ENCODE measurements around the gene ATF7IP2. TPM values are rescaled to one million over a fixed set of nuclear protein-coding genes. Genes with fewer than 3 reads are reported as not detected.
"Not testable (repeated sequence)": the region's sequence is repeated elsewhere in the genome, so short reads cannot be mapped to it uniquely, and the experiment has no call there.

ATF7IP2 gene
- total RNA-seq, 4 donors from 2014 or later: 2.4 to 4.8 (median 4.4) TPM

DNA sequence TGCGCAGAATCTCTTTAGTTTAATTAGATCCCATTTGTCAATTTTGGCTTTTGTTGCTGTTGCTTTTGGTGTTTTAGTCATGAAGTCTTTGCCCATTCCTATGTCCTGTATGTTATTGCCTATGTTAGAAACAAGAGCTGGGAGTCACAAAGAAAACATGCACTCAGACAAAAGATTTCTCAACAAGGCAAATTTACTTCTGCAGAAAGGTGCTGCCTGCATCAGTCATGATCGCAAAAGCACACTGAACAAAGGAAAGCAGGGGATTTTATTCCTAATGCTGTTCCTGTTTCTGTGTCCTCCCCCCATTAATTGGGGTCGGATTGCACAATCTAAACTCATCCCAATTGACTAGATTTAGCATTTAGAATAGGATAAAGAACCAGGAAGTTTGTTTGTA lies 55.9 kb downstream of the ATF7IP2 start:
- Histone ChIP-seq H3K9me3 (peaks cover 0 to 65% (median 5%) of the 10 kb centered on the region in 4 donors), H3K27ac (no peak overlapping the region), H3K4me3 (no peak overlapping the region), H3K27me3 (no peaks in the 10 kb centered on the region), H3K36me3 (peaks cover 0 to 70% (median 0%) of the 10 kb centered on the region in 3 donors), H3K4me1 (no peaks in the 10 kb centered on the region)
- TF ChIP-seq POLR2A (IDR thresholded peaks at IDR 0.05) (no peak), EP300 (IDR thresholded peaks at IDR 0.05) (no peak)
- TF ChIP-seq, protein P1, sequence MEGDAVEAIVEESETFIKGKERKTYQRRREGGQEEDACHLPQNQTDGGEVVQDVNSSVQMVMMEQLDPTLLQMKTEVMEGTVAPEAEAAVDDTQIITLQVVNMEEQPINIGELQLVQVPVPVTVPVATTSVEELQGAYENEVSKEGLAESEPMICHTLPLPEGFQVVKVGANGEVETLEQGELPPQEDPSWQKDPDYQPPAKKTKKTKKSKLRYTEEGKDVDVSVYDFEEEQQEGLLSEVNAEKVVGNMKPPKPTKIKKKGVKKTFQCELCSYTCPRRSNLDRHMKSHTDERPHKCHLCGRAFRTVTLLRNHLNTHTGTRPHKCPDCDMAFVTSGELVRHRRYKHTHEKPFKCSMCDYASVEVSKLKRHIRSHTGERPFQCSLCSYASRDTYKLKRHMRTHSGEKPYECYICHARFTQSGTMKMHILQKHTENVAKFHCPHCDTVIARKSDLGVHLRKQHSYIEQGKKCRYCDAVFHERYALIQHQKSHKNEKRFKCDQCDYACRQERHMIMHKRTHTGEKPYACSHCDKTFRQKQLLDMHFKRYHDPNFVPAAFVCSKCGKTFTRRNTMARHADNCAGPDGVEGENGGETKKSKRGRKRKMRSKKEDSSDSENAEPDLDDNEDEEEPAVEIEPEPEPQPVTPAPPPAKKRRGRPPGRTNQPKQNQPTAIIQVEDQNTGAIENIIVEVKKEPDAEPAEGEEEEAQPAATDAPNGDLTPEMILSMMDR (IDR thresholded peaks at IDR 0.05): no peak
- WGBS, 2 donors: 92% methylated on average over 3 of the region's 3 CpGs
- DNase-seq (ENCODE audit: low spot score in 2 of 2): no peak

DNA sequence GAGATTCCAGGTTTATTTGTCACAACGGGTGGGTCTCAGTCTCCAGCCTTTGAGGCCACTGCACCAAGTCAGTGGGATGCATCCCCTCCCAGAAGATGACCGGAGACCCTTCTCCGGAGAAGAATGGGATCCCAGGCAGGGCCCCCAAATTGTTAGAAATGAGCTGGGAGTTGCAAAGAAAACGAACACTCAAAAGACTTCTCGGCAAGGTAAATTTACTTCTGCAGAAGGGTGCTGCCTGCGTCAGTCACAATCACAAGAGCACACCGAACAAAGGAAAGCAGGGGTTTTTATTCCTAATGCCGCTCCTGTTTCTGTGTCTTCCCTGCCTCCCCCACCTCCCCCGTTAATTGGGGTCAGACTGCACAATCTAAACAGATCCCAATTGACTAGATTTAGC lies 61.4 kb downstream of the ATF7IP2 start:
- H3K27ac ChIP-seq: no peak overlapping the region
- no peak overlapping the region for H3K4me3 ChIP-seq
- no peak for DNase-seq (ENCODE audit: low spot score in 2 of 2)
- no peaks in the 10 kb centered on the region for H3K4me1 ChIP-seq
- TF ChIP-seq POLR2A (IDR thresholded peaks at IDR 0.05) (no peak), EP300 (IDR thresholded peaks at IDR 0.05) (no peak)
- TF ChIP-seq, protein P1 (IDR thresholded peaks at IDR 0.05): no peak
- no peaks in the 10 kb centered on the region for H3K27me3 ChIP-seq
- peaks cover 0 to 86% (median 23%) of the 10 kb centered on the region in 4 donors for H3K9me3 ChIP-seq
- H3K36me3 ChIP-seq: peaks cover 0 to 87% (median 4%) of the 10 kb centered on the region in 3 donors
- 96 to 98% methylated on average over 9 of the region's 9 CpGs for WGBS, 2 donors

DNA sequence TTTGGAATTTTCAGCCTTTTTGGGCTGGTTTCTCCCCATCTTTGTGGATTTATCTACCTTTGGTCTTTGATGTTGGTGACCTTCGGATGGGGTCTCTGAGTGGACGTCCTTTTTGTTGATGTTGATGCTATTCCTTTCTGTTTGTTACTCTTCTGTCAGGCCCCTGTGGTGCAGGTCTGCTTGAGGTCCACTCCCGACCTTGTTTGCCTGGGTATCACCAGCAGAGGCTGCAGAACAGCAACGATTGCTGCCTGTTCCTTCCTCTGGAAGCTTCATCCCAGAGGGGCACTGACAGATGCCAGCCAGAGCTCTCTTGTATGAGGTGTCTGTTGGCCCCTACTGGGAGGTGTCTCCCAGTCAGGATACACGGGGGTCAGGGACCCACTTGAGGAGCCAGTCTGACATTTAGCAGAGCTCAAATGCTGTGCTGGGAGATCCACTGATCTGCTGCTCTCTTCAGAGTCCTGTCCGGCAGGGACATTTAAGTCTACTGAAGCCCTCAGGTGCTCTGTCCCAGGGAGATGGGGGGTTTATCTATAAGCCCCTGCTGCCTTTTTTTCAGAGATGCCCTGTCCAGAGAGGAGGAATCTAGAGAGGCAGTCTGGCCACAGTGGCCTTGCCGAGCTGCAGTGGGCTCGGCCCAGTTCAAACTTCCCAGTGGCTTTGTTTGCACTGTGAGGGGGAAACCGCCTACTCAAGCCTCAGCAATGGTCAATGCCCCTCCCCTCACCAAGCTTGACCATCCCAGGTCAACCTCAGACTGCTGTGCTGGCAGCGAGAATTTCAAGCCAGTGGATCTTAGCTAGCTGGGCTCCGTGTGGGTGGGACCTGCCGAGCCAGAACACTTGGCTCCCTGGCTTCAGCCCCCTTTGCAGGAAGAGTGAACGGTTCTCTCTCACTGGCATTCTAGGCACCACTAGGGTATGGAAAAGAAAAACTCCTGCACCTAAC lies 66.6 kb downstream of the ATF7IP2 start:
- Histone ChIP-seq H3K36me3 (peaks cover 0 to 87% (median 4%) of the 10 kb centered on the region in 3 donors), H3K9me3 (peaks cover 0 to 34% (median 17%) of the 10 kb centered on the region in 4 donors)
- not testable (repeated sequence) for H3K27ac ChIP-seq; DNase-seq (ENCODE audit: low spot score in 2 of 2); H3K4me3 ChIP-seq; H3K27me3 ChIP-seq; H3K4me1 ChIP-seq
- 88 to 94% methylated on average over 12 of the region's 13 CpGs for WGBS, 2 donors

DNA sequence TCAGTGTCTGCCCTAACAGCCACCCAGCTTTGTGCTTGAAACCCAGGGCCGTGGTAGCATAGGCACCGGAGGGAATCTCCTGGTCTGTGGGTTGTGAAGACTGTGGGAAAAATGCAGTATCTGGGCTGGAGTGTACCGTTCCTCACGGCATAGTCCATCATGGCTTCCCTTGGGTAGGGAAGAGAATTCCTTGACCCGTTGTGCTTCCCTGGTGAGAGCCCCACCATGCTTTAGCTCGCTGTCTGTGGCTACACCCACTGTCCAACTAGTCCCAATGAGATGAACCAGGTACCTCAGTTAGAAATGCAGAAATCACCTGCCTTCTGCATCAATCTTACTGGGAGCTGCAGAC lies 67.3 kb downstream of the ATF7IP2 start:
- H3K36me3 ChIP-seq: peaks cover 0 to 87% (median 4%) of the 10 kb centered on the region in 3 donors
- no peak overlapping the region for H3K27ac ChIP-seq
- no peak for DNase-seq (ENCODE audit: low spot score in 2 of 2)
- H3K27me3 ChIP-seq: no peaks in the 10 kb centered on the region
- TF ChIP-seq EP300 (IDR thresholded peaks at IDR 0.05) (no peak), POLR2A (IDR thresholded peaks at IDR 0.05) (no peak)
- TF ChIP-seq, protein P1 (IDR thresholded peaks at IDR 0.05): no peak
- 97 to 100% methylated on average over 6 of the region's 6 CpGs for WGBS, 2 donors
- no peaks in the 10 kb centered on the region for H3K4me1 ChIP-seq
- H3K9me3 ChIP-seq: peaks cover 0 to 27% (median 11%) of the 10 kb centered on the region in 4 donors
- no peak overlapping the region for H3K4me3 ChIP-seq

DNA sequence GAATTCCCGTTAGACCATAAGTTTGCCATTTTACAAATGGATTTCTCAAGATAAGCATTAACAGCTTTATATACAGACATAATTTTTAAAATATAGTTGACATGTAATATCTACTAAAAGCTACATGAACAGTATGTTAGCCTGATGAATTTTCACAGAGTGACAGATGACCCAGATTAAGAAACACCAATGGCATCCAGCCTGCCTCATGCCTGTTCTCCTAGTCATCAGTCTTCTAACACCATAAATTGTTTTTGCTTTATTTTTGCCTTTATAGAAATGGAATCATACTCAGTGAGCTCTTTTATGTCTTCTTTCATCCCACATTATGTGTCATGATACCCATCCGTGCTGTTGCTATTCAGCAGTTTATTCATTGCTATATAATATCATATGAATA lies 80.0 kb downstream of the ATF7IP2 start:
- Histone ChIP-seq H3K27me3 (no peaks in the 10 kb centered on the region), H3K4me1 (no peaks in the 10 kb centered on the region), H3K27ac (no peak overlapping the region), H3K36me3 (peaks cover 0 to 48% (median 0%) of the 10 kb centered on the region in 3 donors), H3K4me3 (no peak overlapping the region), H3K9me3 (no peaks in the 10 kb centered on the region)
- DNase-seq (ENCODE audit: low spot score in 2 of 2): no peak
- 96 to 97% methylated on average over 2 of the region's 2 CpGs for WGBS, 2 donors
- TF ChIP-seq EP300 (IDR thresholded peaks at IDR 0.05) (no peak), POLR2A (IDR thresholded peaks at IDR 0.05) (no peak)
- TF ChIP-seq, protein P1 (IDR thresholded peaks at IDR 0.05): no peak
